OCI-LY7 (cell line): ENCODE data around the gene TRIM38.
"Not testable (repeated sequence)": the region's sequence is repeated elsewhere in the genome, so short reads cannot be mapped to it uniquely, and the experiment has no call there.

Experiments used
- CTCF ChIP-seq: fragments of 200-600 bp; sonication (generic); conservative IDR thresholded peaks from 2 replicates; pipeline ENCODE4 v1.5.1; 2014; ENCODE audit warnings: mild to moderate bottlenecking, antibody characterized with exemption, low read length, moderate library complexity, mixed read lengths
- EZH2phosphoT487 ChIP-seq: fragments of 200-600 bp; sonication (generic); IDR thresholded peaks from 2 replicates; pipeline ENCODE4 v1.6.1; 2018; ENCODE audit warnings: low read depth, borderline replicate concordance, mild to moderate bottlenecking, mixed run types, antibody characterized with exemption, low read length, moderate library complexity, mixed read lengths

- TF ChIP-seq CTCF, EZH2phosphoT487: not testable (repeated sequence)
Measured at GRCh38 chr6:25929785-25930184, 32.8 kb upstream of the TRIM38 start.
